Measurements from ENCODE around the gene ANKS1B.
"Not testable (repeated sequence)": the region's sequence is repeated elsewhere in the genome, so short reads cannot be mapped to it uniquely, and the experiment has no call there.

ANKS1B gene

DNA sequence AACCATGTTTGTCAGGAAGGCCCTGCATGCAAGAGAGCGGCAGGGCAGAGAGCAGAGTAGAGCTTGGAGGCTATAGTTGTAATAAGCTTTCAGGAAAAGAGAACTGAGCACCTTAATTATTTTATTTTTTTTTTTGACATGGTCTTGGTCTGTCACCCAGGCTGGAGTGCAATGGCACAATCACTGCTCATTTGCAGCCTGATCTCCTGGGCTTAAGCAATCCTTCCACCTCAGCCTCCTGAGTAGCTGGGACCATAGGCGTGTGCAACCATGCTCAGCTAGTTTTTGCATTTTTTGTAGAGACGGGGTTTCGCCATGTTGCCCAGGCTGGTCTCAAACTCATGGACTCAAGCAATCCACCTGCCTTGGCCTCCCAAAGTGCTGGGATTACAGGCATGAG lies 950.5 kb downstream of the ANKS1B start:
- DNase-seq: not testable (repeated sequence)

DNA sequence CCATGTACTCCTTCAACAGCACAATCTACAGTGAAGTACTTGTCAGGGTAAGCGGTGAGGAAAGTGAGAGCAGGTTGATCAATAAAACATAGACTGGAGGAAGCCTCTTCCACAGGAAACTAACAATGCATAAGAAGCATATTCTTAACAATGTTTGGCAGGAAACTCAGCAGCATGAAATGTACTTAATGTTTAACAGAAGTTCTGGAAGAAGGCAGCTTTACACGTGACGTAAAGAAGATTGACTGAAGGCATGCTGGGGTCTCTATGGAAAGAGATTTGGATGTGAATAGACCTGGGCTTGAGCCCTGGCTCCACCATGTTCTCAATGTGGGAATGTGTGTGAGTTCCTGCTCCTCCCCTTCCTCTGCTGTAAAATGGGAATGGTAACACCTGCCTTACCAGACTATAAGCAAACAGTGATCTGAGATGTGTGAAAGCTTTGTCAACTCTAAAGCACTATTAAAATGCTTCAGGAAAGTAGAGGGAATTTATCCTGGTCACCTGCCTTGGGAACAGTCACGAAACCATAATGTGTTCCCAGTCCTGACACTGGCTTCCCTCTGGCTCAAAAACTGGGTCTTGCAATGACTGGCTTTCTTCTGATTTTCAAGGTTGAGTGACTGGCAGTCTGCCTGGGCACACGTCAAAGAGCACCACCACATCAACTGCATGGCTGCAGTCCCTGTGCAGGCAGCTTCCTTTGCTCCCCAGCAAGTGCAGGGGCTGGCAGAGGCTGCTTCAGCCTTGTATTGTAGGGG lies 955.0 kb downstream of the ANKS1B start:
- no peak for DNase-seq

DNA sequence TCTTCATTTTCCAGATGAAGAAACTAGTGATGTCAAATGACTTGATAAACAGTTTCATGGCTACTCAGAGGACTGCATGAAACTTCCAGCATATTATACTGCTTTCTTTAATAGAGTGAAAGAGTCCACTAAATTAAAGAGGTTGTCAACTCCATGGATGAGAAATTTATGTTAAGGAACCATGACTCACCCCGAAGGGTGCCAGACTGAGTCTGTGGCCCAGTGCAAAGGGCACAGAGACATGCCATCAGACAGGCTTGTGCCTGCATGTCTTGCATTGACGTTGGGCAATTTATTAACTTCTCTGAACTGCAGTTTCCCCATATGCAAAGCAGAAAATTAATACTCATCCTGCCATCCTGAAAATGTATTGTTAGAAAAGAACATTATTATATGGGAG lies 957.3 kb downstream of the ANKS1B start:
- no peak for DNase-seq

DNA sequence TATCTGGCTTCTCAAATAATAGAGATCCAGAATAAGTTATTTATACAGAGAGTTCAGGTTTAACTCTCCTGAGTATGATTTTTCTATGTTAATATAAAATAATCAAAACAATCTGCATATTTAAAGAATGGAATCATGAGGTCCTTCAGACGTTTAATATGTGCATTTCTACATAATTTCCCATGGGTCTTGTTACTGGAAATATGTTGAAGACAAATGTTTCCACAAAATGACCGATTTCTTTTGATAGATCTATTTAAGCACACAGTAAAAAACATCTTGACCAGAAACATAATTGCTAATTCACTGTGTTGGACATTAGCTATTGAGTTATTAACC lies 957.7 kb downstream of the ANKS1B start:
- no peak for DNase-seq

DNA sequence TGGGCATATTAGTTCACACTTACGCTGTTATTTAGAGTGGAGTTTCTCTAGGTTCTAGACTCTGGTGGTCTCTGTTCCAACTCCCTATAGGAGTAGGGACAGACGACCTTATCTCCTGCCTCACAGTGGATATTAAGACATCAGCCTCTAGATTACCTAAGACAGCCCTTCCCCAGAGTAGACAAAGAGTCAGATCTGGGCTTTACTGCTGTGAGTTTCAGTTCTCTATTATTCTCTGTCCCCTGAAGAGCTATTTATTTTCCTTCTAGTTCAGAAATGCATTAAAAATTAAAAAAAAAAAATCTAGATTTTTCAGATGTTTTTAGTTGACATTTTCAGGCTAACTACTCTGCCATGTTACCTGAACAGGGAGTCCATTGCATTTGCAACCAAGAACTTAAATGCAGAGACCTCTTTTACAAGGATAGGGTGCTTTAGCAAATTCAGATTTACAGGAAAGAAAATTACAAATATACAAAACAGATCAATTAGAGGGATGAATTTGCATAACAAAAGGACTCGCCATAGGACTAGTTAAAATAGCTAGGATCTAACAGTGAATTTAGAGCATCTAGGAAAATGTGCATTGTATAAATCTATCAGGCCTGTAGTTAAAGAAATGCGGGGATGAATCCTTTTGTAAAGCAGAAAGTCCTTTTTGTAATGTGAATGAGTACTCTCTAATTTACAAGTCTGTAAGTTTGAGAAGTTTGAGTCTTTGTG lies 958.2 kb downstream of the ANKS1B start:
- no peak for DNase-seq

DNA sequence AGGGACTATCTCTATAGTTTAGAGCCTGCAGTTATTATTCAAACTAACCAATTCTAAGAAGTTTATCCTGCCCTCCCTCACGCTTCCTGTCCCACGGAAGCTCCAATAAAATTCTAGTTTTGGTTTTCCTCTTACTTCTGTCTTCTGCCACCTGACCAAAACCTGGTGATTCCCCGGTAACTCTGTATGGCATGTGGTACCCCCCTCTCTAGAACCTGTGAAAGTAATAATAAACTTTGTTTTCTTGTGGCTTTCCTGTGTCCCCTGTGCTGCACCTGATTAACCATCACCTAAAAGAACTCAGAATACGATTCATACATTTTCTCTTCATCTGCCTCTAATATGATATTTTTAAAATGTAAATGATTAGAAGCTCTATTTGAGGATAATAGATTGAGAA lies 959.9 kb downstream of the ANKS1B start:
- DNase-seq: no peak

DNA sequence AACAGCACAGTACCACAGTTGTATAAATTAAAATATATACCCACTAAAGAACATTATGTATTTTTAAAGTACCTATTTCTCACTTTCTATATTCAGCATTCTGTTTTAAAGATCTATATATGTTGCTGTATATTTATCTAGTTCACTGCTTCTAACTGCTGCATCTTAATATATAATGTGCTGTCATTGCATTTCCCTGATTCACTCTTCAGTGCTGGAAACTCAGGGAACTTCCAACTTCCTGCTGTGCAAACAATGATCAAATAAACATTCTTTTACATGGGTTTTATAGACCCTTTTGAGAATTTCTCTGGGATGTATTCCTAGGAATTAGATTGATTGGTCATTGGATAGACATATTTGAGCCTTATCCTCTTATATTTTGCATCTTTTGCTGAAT lies 960.5 kb downstream of the ANKS1B start:
- no peak for DNase-seq

DNA sequence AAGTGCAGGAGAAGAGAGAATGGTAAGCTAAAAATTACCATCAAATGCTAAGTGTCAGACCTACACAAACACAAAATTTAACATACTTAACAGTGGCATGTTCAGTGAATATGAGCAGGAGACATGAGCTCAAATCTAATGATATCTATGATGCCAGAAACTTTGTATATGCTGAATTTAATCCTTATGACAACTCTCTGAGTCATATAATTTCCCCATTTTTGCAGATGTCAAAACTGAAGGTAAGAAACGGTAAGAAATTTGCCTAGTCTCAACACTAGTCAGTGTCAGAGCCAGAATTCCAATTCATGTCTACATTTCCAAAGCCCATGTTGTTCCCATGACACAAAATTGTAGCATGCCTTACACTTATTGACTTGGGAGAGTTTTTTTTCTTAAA lies 963.9 kb downstream of the ANKS1B start:
- no peak for DNase-seq

DNA sequence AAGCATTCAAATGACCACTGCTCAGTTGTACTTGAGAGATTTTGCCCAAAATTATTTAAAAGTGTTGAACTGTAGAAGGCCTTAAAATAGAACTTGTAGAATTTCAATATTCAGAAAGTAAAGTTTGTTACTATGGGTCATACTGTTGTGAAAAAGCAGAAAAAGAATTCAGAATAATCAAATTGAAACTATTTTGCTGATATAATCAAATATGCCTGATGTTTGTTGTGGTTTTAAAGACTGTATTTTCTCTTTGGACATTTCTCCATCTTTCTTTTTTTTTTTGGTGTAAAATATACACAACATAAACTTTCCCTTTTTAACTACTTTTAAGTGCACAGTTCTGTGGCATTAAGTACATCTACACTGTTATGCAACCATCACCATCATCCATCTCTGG lies 964.9 kb downstream of the ANKS1B start:
- DNase-seq: no peak

DNA sequence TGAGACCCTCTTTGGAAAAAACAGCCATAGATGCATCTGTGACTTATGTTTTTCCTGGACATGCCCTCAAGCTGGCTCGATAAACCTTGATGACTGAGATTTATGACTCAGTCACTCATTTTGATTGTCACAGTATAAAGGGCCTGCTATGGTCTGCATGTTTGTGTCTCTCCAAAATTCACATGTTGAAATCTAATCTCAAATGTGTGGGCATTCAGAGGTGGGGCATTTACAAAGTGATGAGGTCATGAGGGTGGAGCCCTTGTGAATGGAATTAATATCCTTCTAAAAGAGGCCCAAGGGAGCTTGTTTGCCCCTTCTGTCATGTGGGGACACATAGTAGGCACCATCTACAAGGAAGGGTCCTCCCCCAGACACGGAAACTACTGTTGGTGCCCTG lies 966.8 kb downstream of the ANKS1B start:
- no peak for DNase-seq

DNA sequence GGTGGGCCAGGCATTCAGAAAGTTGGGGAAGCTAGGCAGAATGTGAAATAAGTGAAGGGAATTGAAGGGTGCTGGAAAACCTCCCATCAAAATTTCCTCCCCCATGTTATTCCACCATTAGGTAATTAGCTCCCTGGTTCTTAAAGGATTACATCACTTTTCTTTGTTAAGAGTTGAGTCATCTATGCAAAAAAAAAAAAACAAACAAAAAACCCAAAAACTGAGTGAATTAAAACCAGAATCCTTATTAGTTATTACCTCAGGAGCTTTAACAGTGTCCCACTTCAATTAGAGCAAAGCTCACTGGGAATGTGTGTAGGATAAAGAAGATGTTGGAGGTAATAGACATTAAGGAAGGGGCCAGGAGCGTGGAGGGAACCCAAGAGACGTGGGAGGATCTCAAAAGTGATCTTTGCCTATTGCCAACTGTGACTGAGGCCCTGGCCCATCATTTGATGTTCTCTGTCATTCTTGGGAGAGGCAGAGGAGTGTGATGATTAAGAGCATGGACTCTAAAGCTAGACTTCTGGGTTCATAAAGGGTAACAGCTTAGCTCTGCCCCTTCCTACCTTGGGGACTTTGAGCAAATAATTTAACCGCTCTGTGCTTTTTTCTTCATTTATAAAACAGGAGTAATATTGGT lies 975.0 kb downstream of the ANKS1B start:
- DNase-seq: no peak

DNA sequence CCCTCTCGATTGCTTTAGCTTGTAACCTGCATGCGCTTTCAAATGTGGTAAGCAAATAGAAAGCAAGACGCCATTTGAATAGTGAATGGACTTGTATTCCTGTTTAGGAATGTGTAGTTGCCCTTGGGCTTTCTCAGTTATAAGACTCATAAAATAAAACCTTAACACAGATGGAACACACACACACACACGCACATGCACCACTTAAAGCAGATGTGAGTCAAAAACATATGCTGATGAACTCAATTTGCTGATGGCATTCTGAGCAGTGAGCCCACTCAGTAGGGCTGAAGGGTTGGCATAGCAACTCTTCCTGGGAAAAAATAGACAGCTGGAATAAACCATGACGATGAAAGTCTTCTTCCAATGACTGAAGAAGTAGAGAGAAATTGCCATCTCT lies 979.1 kb downstream of the ANKS1B start:
- no peak for DNase-seq

DNA sequence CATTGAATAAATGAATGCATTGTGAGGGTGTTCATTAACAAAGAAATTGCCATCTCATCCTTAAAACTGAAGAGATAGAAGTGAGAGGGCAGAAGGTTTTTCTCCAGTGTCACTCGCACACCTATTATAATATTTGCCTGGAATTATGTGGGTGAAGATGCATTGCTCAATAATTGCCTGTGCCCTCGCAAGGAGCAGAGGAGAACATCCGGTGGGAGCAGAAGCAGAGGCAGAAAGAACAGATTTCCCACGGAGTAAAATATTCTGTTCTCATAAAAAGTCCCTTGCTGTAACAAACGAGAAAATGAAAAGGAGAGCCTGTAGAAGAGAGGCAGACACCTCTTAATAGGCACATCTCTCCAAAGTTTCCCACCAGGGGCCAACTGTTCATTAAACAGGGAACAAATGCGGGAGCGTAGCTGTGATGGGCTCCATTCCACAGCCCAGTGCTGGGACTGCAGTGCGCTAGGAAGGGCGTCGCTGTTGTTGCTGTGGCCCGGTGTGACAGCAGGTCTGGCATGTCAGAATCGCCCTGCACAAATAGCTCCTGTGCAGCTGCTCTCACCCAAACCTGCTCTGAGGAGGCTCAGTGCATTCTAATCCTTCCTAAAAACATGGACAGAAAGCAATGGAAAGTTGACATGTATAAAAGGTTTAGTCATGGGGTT lies 979.8 kb downstream of the ANKS1B start:
- DNase-seq: no peak

DNA sequence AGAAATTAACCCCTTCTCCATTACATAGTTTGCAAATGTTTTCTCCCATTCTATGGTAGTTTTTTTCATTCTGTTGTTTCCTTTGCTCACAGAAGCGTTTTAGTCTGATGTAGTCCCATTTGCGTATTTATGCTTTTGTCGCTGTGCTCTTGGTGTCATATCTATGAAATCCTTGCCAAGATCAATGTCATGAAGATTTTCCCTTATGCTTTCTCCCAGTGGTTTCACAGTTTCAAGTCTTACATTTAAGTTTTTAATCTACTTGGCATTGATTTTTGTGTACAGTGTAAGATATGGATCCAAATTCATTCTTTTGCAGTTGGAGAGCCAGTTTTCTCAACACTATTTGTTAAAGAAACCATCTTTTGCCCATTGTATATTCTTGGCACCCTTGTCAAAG lies 982.0 kb downstream of the ANKS1B start:
- no peak for DNase-seq

DNA sequence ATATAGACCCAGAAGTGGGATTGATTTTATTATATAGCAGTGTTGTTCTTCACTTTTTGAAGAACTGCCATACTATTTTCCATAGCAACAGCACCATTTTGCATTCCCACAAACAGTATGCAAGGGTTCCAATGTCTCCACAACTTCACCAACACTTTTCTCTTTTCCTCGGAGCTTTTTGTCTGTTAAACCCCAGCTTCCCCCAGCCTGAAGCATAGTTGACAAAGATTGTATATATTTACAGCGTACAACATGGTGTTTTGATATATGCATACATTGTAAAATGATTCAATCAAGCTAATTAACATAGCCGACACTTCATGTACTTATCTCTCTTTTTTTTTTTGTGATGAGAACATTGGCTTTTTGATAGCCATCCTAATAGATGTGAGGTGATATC lies 982.6 kb downstream of the ANKS1B start:
- no peak for DNase-seq

DNA sequence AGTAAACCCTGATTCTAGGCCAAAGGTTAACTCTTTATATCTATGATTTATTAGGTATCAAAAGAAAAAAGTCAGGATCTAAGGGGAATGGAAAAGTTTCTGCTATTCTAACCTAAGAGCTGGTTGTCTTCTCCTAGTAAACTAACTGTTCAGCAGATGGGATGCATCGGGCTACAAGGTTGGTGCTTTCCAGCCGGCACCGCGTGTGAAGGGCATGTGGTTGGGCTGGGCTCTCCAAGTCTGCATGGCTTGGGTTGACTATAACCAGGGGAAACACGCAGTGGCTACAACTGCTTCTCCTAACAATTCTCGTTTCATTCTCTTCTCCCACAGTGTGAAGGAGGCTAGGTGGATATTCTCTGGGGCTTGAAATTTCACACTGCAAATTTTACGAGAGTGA lies 985.2 kb downstream of the ANKS1B start:
- DNase-seq: no peak

DNA sequence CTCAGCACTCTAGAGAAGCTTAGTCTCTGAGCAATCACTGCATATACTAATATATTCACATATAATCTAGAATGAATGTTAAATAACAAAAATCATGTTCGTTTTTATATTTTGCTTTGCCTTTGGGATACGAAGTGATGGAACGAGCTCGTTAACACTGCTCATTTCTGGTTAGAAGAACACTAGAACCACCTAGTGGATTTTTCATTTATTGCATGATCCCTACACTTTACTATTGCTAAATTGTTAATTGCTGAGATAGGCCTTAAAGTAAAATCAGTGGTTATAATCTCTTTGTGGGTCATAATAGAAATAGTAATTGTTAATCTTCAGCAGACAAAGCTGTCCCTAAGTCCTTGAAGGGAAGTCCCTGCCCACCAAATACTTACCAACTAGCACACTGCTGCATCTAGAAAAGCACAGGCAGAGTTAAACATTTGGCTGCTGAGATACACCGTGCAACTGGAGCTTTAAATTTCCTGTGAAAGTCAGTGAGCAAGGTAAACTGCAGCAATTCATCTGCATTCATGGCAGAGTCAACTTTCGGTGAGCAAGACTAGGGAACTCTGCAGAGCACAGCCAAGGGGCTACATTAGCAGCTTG lies 985.9 kb downstream of the ANKS1B start:
- DNase-seq: no peak

DNA sequence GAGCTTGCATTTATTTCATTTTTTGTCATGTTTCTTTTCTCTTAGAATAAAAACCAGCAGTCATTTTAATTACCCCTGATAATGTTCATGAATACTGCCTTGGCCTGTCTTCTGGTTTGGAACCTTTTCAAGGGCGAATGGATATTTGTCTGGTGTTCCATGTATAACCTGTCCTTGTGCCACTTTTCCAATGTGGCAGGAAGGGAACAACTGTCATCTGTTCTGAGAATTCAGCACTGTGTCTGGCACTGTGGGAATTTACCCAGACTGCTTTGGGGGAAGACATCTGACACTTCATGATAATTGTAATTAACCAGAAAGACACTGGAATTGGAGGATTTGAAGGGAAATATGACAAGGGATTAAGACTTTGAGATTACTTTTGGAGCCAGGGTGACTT lies 986.8 kb downstream of the ANKS1B start:
- DNase-seq: no peak

DNA sequence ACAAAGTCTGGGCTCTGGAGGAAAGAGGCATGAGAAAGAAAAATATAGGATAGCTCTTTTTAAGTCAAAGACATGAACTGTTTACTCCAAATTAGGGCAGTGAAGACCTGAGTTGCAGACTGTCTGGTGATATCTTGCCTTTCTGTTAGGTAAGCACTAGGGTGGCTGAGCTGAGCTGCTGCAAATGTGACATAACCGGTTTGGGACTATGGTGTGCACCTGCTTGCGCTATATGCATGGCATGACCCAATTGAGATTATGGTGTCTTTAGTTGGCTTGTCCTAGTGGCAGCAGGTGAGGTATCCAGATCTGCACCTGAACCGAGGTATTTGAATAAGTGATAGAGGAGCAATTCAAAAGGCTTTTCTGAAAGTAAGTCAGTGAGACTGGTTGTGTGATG lies 994.1 kb downstream of the ANKS1B start:
- DNase-seq: no peak

DNA sequence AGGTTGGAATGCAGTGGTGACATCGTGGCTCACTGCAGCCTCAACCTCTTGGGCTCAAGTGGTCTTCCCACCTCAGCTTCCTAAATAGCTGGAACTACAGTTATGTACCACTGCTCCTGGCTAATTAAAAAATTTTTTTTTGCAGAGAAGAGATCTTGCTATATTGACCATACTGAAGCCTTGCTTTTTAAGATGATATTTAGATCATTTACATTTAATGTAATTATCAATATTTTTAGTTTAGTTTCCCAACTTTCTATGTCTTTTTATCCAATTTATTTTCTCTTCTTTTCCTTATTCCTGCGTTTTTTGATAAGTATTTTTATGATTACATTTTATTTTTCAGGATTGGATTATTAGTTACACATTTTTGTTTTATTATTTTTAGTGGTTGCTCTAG lies 999.6 kb downstream of the ANKS1B start:
- no peak for DNase-seq

DNA sequence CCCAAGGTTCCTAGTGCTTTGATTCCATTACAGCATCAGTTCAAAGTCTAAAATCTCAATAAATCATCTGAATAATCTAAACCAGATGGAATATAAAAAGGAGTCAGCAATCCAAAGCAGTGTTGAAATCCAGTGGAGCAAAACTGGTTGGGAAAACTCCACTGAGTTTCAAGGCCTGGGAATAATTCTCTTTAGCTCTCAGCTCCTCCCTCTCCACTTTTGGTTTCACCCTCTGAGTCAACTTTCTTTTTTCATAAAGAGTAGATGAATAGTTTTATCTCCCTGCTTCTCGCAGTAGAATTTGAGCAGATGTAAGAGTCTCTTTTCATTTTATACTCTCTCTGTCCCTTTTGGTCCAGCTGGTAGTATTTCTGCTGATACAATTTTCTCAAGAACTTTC lies 1001.1 kb downstream of the ANKS1B start:
- DNase-seq: no peak

DNA sequence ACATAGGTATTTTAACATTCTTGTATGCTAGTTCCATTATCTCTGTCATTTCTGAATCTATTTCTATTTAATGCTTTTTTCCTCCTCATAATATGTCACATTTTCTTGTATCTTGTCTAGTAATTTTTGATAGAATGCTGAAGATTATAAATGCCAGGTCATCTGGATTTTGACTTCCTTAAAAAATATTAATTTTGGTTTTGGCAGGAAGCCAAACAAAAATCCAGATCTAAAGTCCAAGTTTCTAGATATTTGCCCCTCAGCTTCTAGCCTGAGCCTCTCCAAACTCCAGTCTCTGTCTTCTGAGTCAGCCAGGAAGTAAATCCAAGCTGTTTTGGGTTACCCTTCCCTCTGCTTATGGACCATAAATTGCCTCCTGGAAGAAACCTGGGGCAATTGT lies 1004.2 kb downstream of the ANKS1B start:
- no peak for DNase-seq

DNA sequence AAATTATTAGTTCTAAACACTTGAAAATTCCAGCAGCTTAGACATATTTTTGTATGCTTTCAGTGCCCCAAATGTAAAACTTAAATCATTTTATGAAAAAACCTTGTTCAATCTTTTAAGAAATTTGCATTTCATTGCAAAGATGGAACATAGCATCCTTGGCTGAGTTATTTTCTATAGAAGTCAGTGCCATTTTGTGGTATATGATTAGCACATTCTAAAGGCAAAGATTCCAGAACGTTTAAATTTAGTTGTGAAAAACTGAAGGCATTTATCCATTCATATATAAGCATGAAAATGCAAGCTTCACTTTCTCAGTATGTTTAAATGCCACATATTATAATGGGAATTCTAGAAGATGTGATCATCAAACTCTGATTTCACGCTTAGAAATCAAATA lies 1007.5 kb downstream of the ANKS1B start:
- DNase-seq: no peak
